NCI-H2227 (cell line): ENCODE results near the gene TGFBR3.

Experiments used
- DNase-seq: peaks from one replicate; lab custom pipeline; 2025; ENCODE audit not compliant: unreplicated experiment; lab: John Stamatoyannopoulos, UW

The TGFBR3 gene

DNA sequence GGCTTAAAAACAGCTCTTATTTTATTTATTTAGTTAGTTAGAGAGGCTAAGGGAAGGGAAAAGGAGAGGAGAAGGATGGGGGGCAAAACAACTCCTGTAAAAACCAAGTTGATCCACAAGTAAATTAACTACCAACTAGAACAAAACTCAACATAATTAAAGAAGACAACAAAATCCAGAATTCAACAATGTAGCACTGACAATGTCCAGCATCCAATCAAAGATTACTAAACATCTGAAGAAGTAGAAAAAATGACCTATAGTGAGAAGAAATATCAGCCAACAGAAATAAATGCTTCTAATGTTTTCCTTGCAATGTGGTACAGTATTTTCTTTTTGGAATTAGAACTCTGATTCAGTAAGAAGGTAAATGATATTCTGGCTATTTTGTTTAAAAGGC lies 225.2 kb downstream of the TGFBR3 start:
- DNase-seq = no peak

GRCh38 chr1:91655912-91656449 lies 230.0 kb downstream of the TGFBR3 start:
- DNase-seq = no peak

DNA sequence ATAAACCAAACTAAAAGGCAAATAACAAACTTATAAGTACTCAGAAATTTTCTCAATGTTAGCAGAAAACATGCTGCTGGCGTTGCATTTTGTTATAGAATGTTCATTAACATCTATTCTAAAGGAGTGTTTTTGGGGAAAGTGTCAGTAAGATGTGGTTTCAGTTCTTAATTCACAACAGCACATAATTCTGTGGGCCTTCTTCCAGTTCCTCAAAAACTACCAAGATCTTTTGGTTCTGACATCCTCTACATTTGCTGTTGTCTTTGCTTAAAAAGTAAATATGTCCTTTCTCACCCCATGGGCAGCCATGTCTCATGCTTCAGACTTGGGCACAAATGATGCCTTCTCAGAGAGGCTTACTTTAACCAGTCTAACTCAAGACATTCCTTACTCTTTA lies 232.8 kb downstream of the TGFBR3 start:
- no peak for DNase-seq

DNA sequence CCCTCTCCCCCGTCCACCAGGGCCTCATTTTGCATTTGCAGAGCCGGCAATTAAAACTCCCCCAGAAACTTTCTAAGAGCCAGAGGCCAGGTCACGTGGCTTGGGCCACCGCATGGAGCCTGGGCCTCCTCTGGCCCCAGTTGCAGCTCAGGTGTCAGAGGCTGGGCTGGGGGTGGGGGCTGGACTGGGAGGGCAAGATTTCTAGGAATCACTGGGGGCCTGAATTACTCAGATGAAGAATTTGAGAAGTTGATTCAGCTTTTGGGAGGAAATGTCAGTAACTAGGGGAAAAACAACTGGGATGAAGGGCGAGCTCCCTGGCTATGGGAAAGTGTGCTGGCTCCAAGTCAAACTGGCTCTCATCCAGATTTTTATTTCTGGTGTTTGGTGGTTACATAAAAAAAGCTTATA lies 234.3 kb downstream of the TGFBR3 start:
- no peak for DNase-seq

- DNase-seq = no peak
These were observed 234.7 kb downstream of the TGFBR3 start for GRCh38 chr1:91651243-91651642.

GRCh38 chr1:91650764-91651163 lies 235.2 kb downstream of the TGFBR3 start:
- DNase-seq = no peak

GRCh38 chr1:91647061-91647460 lies 238.9 kb downstream of the TGFBR3 start:
- DNase-seq = no peak

DNA sequence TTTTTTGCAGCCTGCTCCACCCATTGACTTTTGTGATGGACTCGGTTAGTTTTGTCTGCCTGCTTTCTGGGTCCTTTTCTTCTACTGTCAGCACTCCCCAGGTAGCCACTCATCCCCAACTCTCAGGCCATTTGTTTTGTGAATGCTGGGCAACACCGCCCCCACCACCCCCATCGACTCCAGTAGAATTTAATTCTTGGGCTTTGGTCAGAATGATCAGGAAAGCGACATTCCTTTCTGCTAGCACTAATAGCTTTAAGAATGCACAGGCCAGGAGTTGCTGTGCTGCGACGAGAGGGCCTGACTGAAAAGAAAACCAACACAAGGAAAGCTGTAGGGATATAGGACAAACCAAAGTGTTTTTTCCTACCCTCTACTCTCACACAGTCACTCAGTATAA lies 240.9 kb downstream of the TGFBR3 start:
- no peak for DNase-seq

DNA sequence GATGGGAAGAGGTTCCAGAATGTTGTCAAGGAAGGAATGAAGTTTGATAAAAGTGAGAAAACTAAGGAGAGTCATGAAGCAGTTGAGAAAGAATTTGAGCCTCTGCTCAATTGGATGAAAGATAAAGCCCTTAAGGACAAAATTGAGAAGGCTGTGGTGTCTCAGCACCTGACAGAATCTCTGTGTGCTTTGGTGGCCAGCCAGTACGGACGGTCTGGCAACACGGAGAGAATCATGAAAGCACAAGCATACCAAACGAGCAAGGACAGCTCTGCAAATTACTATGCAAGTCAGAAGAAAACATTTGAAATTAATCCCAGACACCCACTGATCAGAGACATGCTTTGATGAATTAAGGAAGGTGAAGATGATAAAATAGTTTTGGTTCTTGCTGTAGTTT lies 242.5 kb downstream of the TGFBR3 start:
- no peak for DNase-seq

GRCh38 chr1:91640877-91641526 lies 244.9 kb downstream of the TGFBR3 start:
- no peak for DNase-seq

GRCh38 chr1:91637539-91637994 lies 248.4 kb downstream of the TGFBR3 start:
- no peak for DNase-seq

- DNase-seq = no peak
These were observed 250.2 kb downstream of the TGFBR3 start for GRCh38 chr1:91635763-91636162.

DNA sequence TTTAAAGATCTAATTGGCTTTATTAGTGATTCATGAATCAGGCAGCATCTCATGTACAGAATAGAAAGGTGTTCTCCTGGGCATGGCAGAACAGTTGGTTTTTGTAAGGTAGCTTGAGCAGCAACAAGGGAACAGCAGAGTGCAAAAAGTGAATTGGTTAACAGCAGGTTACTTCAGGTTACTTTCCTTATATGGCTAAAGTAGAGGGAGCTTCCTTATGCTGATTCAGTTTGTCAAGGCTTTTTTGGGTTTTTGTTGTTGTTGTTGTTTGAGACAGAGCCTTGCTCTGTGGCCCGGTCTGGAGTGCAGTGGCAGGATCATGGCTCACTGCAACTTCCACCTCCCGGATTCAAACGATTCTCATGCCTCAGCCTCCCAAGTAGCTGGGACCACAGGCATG lies 252.5 kb downstream of the TGFBR3 start:
- DNase-seq = no peak

DNA sequence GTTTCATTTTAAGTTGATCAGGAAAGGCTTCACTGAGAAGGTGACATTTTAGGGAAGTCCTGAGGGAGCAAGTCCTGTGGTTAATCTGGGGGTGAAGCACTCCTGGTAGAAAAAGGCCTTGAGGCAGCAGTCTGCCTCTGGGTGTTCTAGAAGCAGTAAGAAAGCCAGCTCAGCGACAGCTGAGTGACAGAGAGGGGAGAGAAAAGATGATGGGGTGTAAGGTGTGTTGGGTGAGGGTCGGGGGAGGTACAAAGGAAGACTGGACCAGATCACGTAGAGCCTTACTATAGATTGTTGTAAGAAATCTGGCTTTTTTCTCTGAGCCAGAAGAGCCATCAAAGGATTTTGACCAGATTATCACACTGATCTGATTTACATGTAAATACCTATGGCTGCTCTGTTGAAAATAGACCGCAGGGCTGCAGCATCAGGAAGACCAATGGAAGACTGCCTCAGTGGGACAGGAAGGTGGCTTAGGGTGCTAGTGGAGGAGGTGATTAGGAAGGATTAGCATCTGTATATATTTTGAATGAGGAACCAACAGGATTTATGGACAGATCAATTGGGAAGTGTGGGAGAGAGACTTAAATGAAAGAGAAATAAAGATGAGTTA lies 254.1 kb downstream of the TGFBR3 start:
- no peak for DNase-seq

- DNase-seq = no peak
These were observed 255.1 kb downstream of the TGFBR3 start for GRCh38 chr1:91630803-91631202.
